ENCODE results near the gene SLC25A39. TPM values are rescaled to one million over a fixed set of nuclear protein-coding genes. Genes with fewer than 3 reads are reported as not detected.

SLC25A39 gene

DNA sequence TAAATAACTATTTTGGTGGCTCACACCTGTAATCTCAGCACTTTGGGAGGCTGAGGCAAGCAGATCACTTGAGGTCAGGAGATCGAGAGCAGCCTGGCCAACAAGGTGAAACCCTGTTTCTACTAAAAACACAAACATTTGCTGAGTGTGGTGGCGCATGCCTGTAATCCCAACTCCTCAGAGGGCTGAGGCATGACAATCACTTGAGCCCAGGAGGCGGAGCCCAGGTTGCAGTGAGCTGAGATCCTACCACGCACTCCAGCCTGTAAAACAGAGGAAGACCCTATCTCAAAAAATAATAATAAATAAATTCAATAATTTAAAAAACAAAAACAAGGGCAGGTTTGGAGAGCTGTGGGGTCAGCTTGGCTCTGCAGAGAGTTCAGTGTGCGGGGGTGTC lies 51.0 kb downstream of the SLC25A39 start:
- Histone ChIP-seq H3K4me1 (ENCODE audit: control insufficient read depth, low read depth, low read length) (no peaks in the 10 kb centered on the region), H2AK5ac (ENCODE audit: low read length) (no peak overlapping the region), H3K56ac (ENCODE audit: low read length) (no peak overlapping the region), H3K4ac (ENCODE audit: low read depth, low read length) (no peak overlapping the region), H4K5ac (ENCODE audit: low read length) (no peak overlapping the region), H3K23ac (ENCODE audit: low read length) (no peak overlapping the region), H3K36me3 (ENCODE audit: control insufficient read depth, insufficient read depth, low read length) (no peaks in the 10 kb centered on the region), H2BK5ac (ENCODE audit: low read length) (no peak overlapping the region), H3K27ac (ENCODE audit: low read depth, low read length) (no peak overlapping the region), H3K79me1 (ENCODE audit: low read length) (no peaks in the 10 kb centered on the region), H3K4me3 (ENCODE audit: low read length) (no peak overlapping the region), H3K27me3 (ENCODE audit: insufficient read depth, low read length, poor library complexity) (no peaks in the 10 kb centered on the region), H3K9ac (ENCODE audit: low read length) (no peak overlapping the region), H3K4me2 (ENCODE audit: low read length) (no peak overlapping the region), H4K8ac (ENCODE audit: low read depth, low read length) (no peak overlapping the region), H3K79me2 (ENCODE audit: control insufficient read depth, insufficient read depth, low read length) (no peaks in the 10 kb centered on the region), H2BK120ac (ENCODE audit: low read depth, low read length) (no peak overlapping the region), H2BK15ac (replicated peaks; ENCODE audit: low read depth) (no peak overlapping the region), H3K18ac (ENCODE audit: low read length) (no peak overlapping the region)
- DNase-seq = peak; percentile 26
- no CpG with 5 or more reads among the region's 5 CpGs for WGBS (ENCODE audit: extremely low coverage, insufficient coverage, low lambda C conversion rate)

DNA sequence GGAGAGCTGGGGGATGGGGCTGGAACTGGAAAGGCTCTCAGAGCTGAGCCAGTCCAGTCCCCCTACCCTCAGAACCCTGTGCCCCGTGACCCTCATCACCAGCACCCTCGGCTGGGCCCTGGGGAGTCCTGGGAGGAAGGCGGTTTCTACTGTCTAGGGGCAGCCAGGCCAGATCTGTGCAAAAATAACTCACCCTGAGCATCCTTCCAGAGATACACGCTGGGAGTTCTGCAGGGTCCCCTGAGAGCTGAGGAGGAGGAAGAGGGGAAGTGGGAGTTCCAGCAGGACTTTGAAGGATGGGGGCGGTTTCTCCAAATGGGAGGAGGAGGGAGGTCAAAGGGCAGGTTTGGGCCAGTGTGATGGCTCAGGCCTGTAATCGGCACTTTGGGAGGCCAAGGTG lies 51.7 kb downstream of the SLC25A39 start:
- H3K36me3 ChIP-seq (ENCODE audit: control insufficient read depth, insufficient read depth, low read length) = no peaks in the 10 kb centered on the region
- no peak overlapping the region for H3K9ac ChIP-seq (ENCODE audit: low read length)
- no peaks in the 10 kb centered on the region for H3K27me3 ChIP-seq (ENCODE audit: insufficient read depth, low read length, poor library complexity)

DNA sequence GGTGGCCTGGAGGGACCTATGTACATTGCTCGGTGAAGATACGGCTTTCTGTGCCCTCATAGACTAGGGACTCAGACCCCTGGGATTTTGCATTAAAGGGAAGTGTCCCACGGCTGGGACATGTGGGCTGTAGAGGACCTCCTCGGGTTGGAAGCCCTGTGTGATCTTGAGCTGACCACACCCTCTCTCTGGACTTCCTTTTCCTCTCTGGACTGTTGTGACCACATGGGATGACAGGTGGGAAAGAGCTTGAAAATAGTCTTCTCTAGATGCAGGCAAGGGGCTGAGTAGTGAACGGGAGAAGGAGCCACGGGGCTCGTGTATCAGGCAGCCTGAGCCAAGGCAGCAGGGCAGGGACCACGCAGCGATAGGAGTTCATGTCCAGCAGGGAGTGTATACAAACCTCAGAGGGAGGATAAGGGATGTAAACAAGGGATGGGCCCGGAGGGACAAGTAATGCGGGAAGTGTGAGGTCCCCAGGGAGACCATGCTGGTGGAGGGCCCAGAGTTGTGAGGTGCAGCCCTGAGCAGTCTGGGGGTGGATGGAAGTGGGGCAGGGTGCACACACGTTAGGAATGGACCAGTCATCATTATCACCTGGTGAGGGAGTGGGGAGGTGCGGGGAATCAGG lies 52.2 kb downstream of the SLC25A39 start:
- no peak overlapping the region for H2BK5ac ChIP-seq (ENCODE audit: low read length)
- no peaks in the 10 kb centered on the region for H3K27me3 ChIP-seq (ENCODE audit: insufficient read depth, low read length, poor library complexity)
- no peak overlapping the region for H2BK15ac ChIP-seq (replicated peaks; ENCODE audit: low read depth)
- WGBS (ENCODE audit: extremely low coverage, insufficient coverage, low lambda C conversion rate) = no CpG with 5 or more reads among the region's 13 CpGs
- H3K18ac ChIP-seq (ENCODE audit: low read length) = no peak overlapping the region
- H3K4ac ChIP-seq (ENCODE audit: low read depth, low read length) = no peak overlapping the region
- H3K9ac ChIP-seq (ENCODE audit: low read length) = no peak overlapping the region
- no peak overlapping the region for H2BK120ac ChIP-seq (ENCODE audit: low read depth, low read length)
- no peaks in the 10 kb centered on the region for H3K79me2 ChIP-seq (ENCODE audit: control insufficient read depth, insufficient read depth, low read length)
- no peak overlapping the region for H3K23ac ChIP-seq (ENCODE audit: low read length)
- no peak overlapping the region for H3K56ac ChIP-seq (ENCODE audit: low read length)
- H3K4me1 ChIP-seq (ENCODE audit: control insufficient read depth, low read depth, low read length) = no peaks in the 10 kb centered on the region
- no peak overlapping the region for H4K5ac ChIP-seq (ENCODE audit: low read length)
- H2AK5ac ChIP-seq (ENCODE audit: low read length) = no peak overlapping the region
- H3K4me2 ChIP-seq (ENCODE audit: low read length) = no peak overlapping the region
- no peak overlapping the region for H4K8ac ChIP-seq (ENCODE audit: low read depth, low read length)
- H3K36me3 ChIP-seq (ENCODE audit: control insufficient read depth, insufficient read depth, low read length) = no peaks in the 10 kb centered on the region
- no peak overlapping the region for H3K4me3 ChIP-seq (ENCODE audit: low read length)
- no peak for DNase-seq
- H3K79me1 ChIP-seq (ENCODE audit: low read length) = no peaks in the 10 kb centered on the region
- H3K27ac ChIP-seq (ENCODE audit: low read depth, low read length) = no peak overlapping the region

More for the DNA sequence above, 51.7 kb downstream of the SLC25A39 start:
- no peak for DNase-seq
- Histone ChIP-seq H2BK15ac (replicated peaks; ENCODE audit: low read depth) (no peak overlapping the region), H3K4ac (ENCODE audit: low read depth, low read length) (no peak overlapping the region), H4K8ac (ENCODE audit: low read depth, low read length) (no peak overlapping the region), H3K4me1 (ENCODE audit: control insufficient read depth, low read depth, low read length) (no peaks in the 10 kb centered on the region), H3K27ac (ENCODE audit: low read depth, low read length) (no peak overlapping the region), H3K79me2 (ENCODE audit: control insufficient read depth, insufficient read depth, low read length) (no peaks in the 10 kb centered on the region), H3K4me2 (ENCODE audit: low read length) (no peak overlapping the region), H3K4me3 (ENCODE audit: low read length) (no peak overlapping the region), H2BK120ac (ENCODE audit: low read depth, low read length) (no peak overlapping the region), H3K79me1 (ENCODE audit: low read length) (no peaks in the 10 kb centered on the region), H2AK5ac (ENCODE audit: low read length) (no peak overlapping the region), H3K23ac (ENCODE audit: low read length) (no peak overlapping the region), H4K5ac (ENCODE audit: low read length) (no peak overlapping the region), H3K56ac (ENCODE audit: low read length) (no peak overlapping the region), H2BK5ac (ENCODE audit: low read length) (no peak overlapping the region), H3K18ac (ENCODE audit: low read length) (no peak overlapping the region)
- WGBS (ENCODE audit: extremely low coverage, insufficient coverage, low lambda C conversion rate) = no CpG with 5 or more reads among the region's 6 CpGs

Small RNA genes lying within 50 kb of the gene (small RNA-seq; reads per million reads assigned to genes)
- not detected for gene RF00012 (ENCODE audit: insufficient read depth)
- not detected for gene RN7SL507P (ENCODE audit: insufficient read depth)
- not detected for gene RNU6-453P (ENCODE audit: insufficient read depth)
